ENCODE data around the gene TRAPPC2. TPM values are rescaled to one million over a fixed set of nuclear protein-coding genes. Genes with fewer than 3 reads are reported as not detected.
"Not testable (repeated sequence)": the region's sequence is repeated elsewhere in the genome, so short reads cannot be mapped to it uniquely, and the experiment has no call there.

The TRAPPC2 gene
- total RNA-seq, 1 experiment from 2014 or later, result 20.8 TPM

- H3K27me3 Mint-ChIP-seq (ENCODE audit: unreplicated experiment), result no peaks in the 10 kb centered on the region
- BruUV-seq (replicated peaks), result no TSS peak
- H3K4me1 Mint-ChIP-seq (ENCODE audit: low read depth, unreplicated experiment), result peaks cover 27% of the 10 kb centered on the region
- H3K9me3 Mint-ChIP-seq (ENCODE audit: low read depth, unreplicated experiment), result no peaks in the 10 kb centered on the region
- intact Hi-C loops (cut with micrococcal nuclease; ENCODE audit: unreplicated experiment), result no loop called here
- no peak for DNase-seq
- H3K36me3 Mint-ChIP-seq (ENCODE audit: insufficient read depth, unreplicated experiment), result peaks cover 13% of the 10 kb centered on the region
- CTCF ChIA-PET, result interaction anchor here (1.3 kb wide), 1 partner anchor 15 kb away, joined by 3 read pairs; no protein-coding TSS in a partner anchor
- H3K4me3 Mint-ChIP-seq (ENCODE audit: low read depth, unreplicated experiment), result no peak overlapping the region
- no peak overlapping the region for H3K27ac Mint-ChIP-seq (ENCODE audit: unreplicated experiment)
- TF ChIP-seq CTCF (IDR thresholded peaks at IDR 0.05; ENCODE audit: unreplicated experiment), result no peak
Observed at GRCh38 chrX:13684361-13684760, 50.1 kb downstream of the TRAPPC2 start.

- intact Hi-C loops (cut with micrococcal nuclease; ENCODE audit: unreplicated experiment), result no loop called here
- H3K9me3 Mint-ChIP-seq (ENCODE audit: low read depth, unreplicated experiment), result no peaks in the 10 kb centered on the region
- H3K27ac Mint-ChIP-seq (ENCODE audit: unreplicated experiment), result no peak overlapping the region
- CTCF ChIA-PET, result no interaction called here
- peaks cover 18% of the 10 kb centered on the region for H3K4me1 Mint-ChIP-seq (ENCODE audit: low read depth, unreplicated experiment)
- no peaks in the 10 kb centered on the region for H3K36me3 Mint-ChIP-seq (ENCODE audit: insufficient read depth, unreplicated experiment)
- no TSS peak for BruUV-seq (replicated peaks)
- H3K4me3 Mint-ChIP-seq (ENCODE audit: low read depth, unreplicated experiment), result no peak overlapping the region
- no peaks in the 10 kb centered on the region for H3K27me3 Mint-ChIP-seq (ENCODE audit: unreplicated experiment)
- no peak for TF ChIP-seq CTCF (IDR thresholded peaks at IDR 0.05; ENCODE audit: unreplicated experiment)
- DNase-seq, result no peak
Observed at GRCh38 chrX:13681595-13681994, 52.8 kb downstream of the TRAPPC2 start.

GRCh38 chrX:13679700-13680099, 54.7 kb downstream of the TRAPPC2 start:
- H3K27me3 Mint-ChIP-seq (ENCODE audit: unreplicated experiment); H3K4me3 Mint-ChIP-seq (ENCODE audit: low read depth, unreplicated experiment); CTCF ChIA-PET; intact Hi-C loops (cut with micrococcal nuclease; ENCODE audit: unreplicated experiment); DNase-seq; H3K27ac Mint-ChIP-seq (ENCODE audit: unreplicated experiment); H3K9me3 Mint-ChIP-seq (ENCODE audit: low read depth, unreplicated experiment); BruUV-seq (replicated peaks); H3K36me3 Mint-ChIP-seq (ENCODE audit: insufficient read depth, unreplicated experiment): not testable (repeated sequence)
- H3K4me1 Mint-ChIP-seq (ENCODE audit: low read depth, unreplicated experiment), result peaks cover 13% of the 10 kb centered on the region

GRCh38 chrX:13676885-13677284, 57.5 kb downstream of the TRAPPC2 start:
- Mint-ChIP-seq H3K4me3 (ENCODE audit: low read depth, unreplicated experiment) (no peak overlapping the region), H3K9me3 (ENCODE audit: low read depth, unreplicated experiment) (no peaks in the 10 kb centered on the region), H3K27me3 (ENCODE audit: unreplicated experiment) (no peaks in the 10 kb centered on the region), H3K4me1 (ENCODE audit: low read depth, unreplicated experiment) (peaks cover 5% of the 10 kb centered on the region), H3K36me3 (ENCODE audit: insufficient read depth, unreplicated experiment) (no peaks in the 10 kb centered on the region), H3K27ac (ENCODE audit: unreplicated experiment) (no peak overlapping the region)
- no TSS peak for BruUV-seq (replicated peaks)
- no peak for DNase-seq
- no peak for TF ChIP-seq CTCF (IDR thresholded peaks at IDR 0.05; ENCODE audit: unreplicated experiment)
- CTCF ChIA-PET, result no interaction called here
- intact Hi-C loops (cut with micrococcal nuclease; ENCODE audit: unreplicated experiment), result no loop called here

GRCh38 chrX:13673016-13673415, 61.4 kb downstream of the TRAPPC2 start:
- CTCF ChIA-PET, result interaction anchor here (0.6 kb wide), 1 partner anchor 628 kb away, joined by 3 read pairs; no protein-coding TSS in a partner anchor
- peaks cover 8% of the 10 kb centered on the region for H3K36me3 Mint-ChIP-seq (ENCODE audit: insufficient read depth, unreplicated experiment)
- no peak for DNase-seq
- TF ChIP-seq CTCF (IDR thresholded peaks at IDR 0.05; ENCODE audit: unreplicated experiment), result no peak
- H3K27ac Mint-ChIP-seq (ENCODE audit: unreplicated experiment), result no peak overlapping the region
- peaks cover 4% of the 10 kb centered on the region for H3K9me3 Mint-ChIP-seq (ENCODE audit: low read depth, unreplicated experiment)
- H3K27me3 Mint-ChIP-seq (ENCODE audit: unreplicated experiment), result no peaks in the 10 kb centered on the region
- no peak overlapping the region for H3K4me3 Mint-ChIP-seq (ENCODE audit: low read depth, unreplicated experiment)
- BruUV-seq (replicated peaks), result no TSS peak
- intact Hi-C loops (cut with micrococcal nuclease; ENCODE audit: unreplicated experiment), result no loop called here
- H3K4me1 Mint-ChIP-seq (ENCODE audit: low read depth, unreplicated experiment), result peaks cover 17% of the 10 kb centered on the region

Measured in Calu3 (cell line).